Stomach smooth muscle (tissue), 2 donors: Measurements from ENCODE around the gene ACTR3C.
A peak's percentile ranks its signal among the peaks of the same experiment; 100 is the strongest.

Experiments
- H3K27ac ChIP-seq: one replicate; pipeline ENCODE4 v1.7.0; 2013; ENCODE audit warnings: mild to moderate bottlenecking, low read length, inconsistent platforms
- H3K27me3 ChIP-seq, 2 donors: one replicate each; pipeline ENCODE4 v1.7.0; 2013; ENCODE audit warnings: low read length in 2 of 2; ENCODE audit not compliant: insufficient read depth in 2 of 2, control insufficient read depth in 1 of 2
- H3K36me3 ChIP-seq, 2 donors: one replicate each; pipeline ENCODE4 v1.7.0; 2013; ENCODE audit warnings: low read length in 2 of 2; ENCODE audit not compliant: control insufficient read depth in 2 of 2, insufficient read depth in 2 of 2
- H3K4me1 ChIP-seq: one replicate; pipeline ENCODE4 v1.7.0; 2013; ENCODE audit warnings: low read length; ENCODE audit not compliant: control insufficient read depth, insufficient read depth
- H3K4me3 ChIP-seq, 2 donors: one replicate each; pipeline ENCODE4 v1.7.0; 2013; ENCODE audit warnings: low read length in 2 of 2
- H3K9ac ChIP-seq, 2 donors: one replicate each; pipeline ENCODE4 v1.7.0; 2013; ENCODE audit warnings: low read length in 2 of 2, mild to moderate bottlenecking in 1 of 2
- H3K9me3 ChIP-seq, 2 donors: one replicate each; pipeline ENCODE4 v1.7.0; 2013; ENCODE audit warnings: low read length in 2 of 2; ENCODE audit not compliant: control insufficient read depth in 2 of 2
- donor health status: healthy.
- donor health status: Pancreatic carcinoma.

The ACTR3C gene

GRCh38 chr7:150341263-150342120, 18.1 kb upstream of the ACTR3C start, which contains the start of gene RARRES2:
RARRES2 (minus strand) TSS chr7:150341629; CDS start chr7:150340609, 1,020 bp downstream.
- H3K4me1 ChIP-seq = peaks cover 48% of the 10 kb centered on the region
- peak within 1 kb of the TSS; percentile 58 for H3K27ac ChIP-seq
- peaks cover 5 to 8% of the 10 kb centered on the region in 2 donors for H3K36me3 ChIP-seq
- H3K9ac ChIP-seq = peak within 1 kb of the TSS; percentile 75 to 79
- peak within 1 kb of the TSS; percentile 82 to 87 for H3K4me3 ChIP-seq
- no peaks in the 10 kb centered on the region for H3K27me3 ChIP-seq
- H3K9me3 ChIP-seq = peaks cover 0 to 5% of the 10 kb centered on the region in 2 donors

GRCh38 chr7:150340875-150341262, 17.5 kb upstream of the ACTR3C start:
- Histone ChIP-seq H3K4me3 (peak overlapping the region; percentile 82 to 87), H3K27ac (peak overlapping the region; percentile 58), H3K9ac (peak overlapping the region; percentile 75 to 79), H3K4me1 (peaks cover 54% of the 10 kb centered on the region), H3K27me3 (no peaks in the 10 kb centered on the region), H3K36me3 (peaks cover 6 to 8% of the 10 kb centered on the region in 2 donors), H3K9me3 (peaks cover 0 to 5% of the 10 kb centered on the region in 2 donors)

- Histone ChIP-seq H3K27me3 (no peaks in the 10 kb centered on the region), H3K36me3 (peaks cover 6 to 8% of the 10 kb centered on the region in 2 donors), H3K9me3 (peaks cover 0 to 5% of the 10 kb centered on the region in 2 donors), H3K4me1 (peaks cover 60% of the 10 kb centered on the region), H3K27ac (peak overlapping the region; percentile 58), H3K4me3 (peak overlapping the region; percentile 82 to 87), H3K9ac (peak overlapping the region; percentile 47)
Measured at GRCh38 chr7:150340024-150340749, 16.8 kb upstream of the ACTR3C start.

- H3K27ac ChIP-seq = peak overlapping the region; percentile 58
Measured at GRCh38 chr7:150339409-150339809, 16.1 kb upstream of the ACTR3C start.

DNA sequence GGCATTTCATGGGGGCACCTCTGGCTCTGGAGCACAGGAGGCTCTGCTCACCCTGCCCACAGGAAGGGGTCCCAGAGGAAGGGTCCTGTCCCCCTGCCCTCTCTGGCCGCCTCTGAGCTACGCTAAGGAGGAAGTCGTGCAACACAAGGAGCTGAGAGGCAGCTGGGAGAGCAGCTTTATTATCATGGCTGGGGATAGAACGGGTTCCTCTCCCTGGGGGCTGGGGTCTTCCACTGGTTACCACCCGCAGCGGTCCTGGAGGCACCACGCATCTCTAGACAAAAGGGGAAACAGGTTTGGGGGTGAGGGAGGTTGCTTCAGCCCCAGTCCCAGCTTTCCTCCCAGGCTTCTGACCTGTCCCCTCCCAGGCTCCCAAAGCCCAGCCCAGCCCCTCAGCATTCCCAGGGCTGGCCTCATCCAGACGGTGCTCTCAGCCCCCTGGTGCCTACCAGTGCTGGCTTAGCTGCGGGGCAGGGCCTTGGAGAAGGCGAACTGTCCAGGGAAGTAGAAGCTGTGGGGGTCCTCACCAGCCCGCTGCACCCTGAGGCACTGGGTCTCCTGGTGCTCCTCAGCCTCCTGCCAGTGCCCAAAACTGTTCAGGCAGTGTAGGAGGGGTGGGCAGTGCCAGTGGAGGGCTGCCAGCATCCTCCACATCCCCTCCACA, 15.0 kb upstream of the ACTR3C start:
- H3K27ac ChIP-seq = no peak overlapping the region
- H3K27me3 ChIP-seq = no peaks in the 10 kb centered on the region
- H3K4me1 ChIP-seq = peaks cover 71% of the 10 kb centered on the region
- H3K4me3 ChIP-seq = peak overlapping the region in 1 of 2 donors; percentile 3
- no peak overlapping the region for H3K9ac ChIP-seq
- no peaks in the 10 kb centered on the region for H3K9me3 ChIP-seq
- H3K36me3 ChIP-seq = peaks cover 6 to 8% of the 10 kb centered on the region in 2 donors

More at GRCh38 chr7:150339409-150339809, 16.1 kb upstream of the ACTR3C start:
- Histone ChIP-seq H3K9ac (no peak overlapping the region), H3K4me3 (peak overlapping the region; percentile 82 to 87), H3K4me1 (peaks cover 67% of the 10 kb centered on the region), H3K9me3 (peaks cover 0 to 5% of the 10 kb centered on the region in 2 donors), H3K36me3 (peaks cover 6 to 8% of the 10 kb centered on the region in 2 donors), H3K27me3 (no peaks in the 10 kb centered on the region)

- peak overlapping the region in 1 of 2 donors; percentile 3 for H3K4me3 ChIP-seq
- H3K9ac ChIP-seq = no peak overlapping the region
- H3K36me3 ChIP-seq = peaks cover 6 to 8% of the 10 kb centered on the region in 2 donors
- H3K4me1 ChIP-seq = peaks cover 71% of the 10 kb centered on the region
- no peaks in the 10 kb centered on the region for H3K27me3 ChIP-seq
- no peak overlapping the region for H3K27ac ChIP-seq
- H3K9me3 ChIP-seq = no peaks in the 10 kb centered on the region
Measured at GRCh38 chr7:150337659-150338081, 14.3 kb upstream of the ACTR3C start.

DNA sequence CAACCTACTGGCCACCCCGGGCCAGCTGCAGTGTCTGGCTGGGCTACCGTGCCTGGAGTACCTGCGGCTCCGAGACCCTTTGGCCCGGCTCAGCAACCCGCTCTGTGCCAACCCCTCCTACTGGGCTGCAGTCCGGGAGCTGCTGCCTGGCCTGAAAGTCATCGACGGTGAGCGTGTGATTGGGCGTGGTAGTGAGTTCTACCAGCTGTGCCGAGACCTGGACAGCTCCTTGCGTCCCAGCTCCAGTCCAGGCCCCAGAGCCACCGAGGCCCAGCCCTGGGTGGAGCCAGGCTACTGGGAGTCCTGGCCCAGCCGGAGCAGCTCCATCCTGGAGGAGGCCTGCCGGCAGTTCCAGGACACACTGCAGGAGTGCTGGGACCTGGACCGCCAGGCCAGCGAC, 13.8 kb upstream of the ACTR3C start:
- Histone ChIP-seq H3K27ac (no peak overlapping the region), H3K4me3 (no peak overlapping the region), H3K9me3 (no peaks in the 10 kb centered on the region), H3K9ac (no peak overlapping the region), H3K36me3 (peaks cover 6 to 8% of the 10 kb centered on the region in 2 donors), H3K4me1 (peaks cover 68% of the 10 kb centered on the region), H3K27me3 (no peaks in the 10 kb centered on the region)

GRCh38 chr7:150336746-150337145, 13.4 kb upstream of the ACTR3C start:
- peaks cover 6 to 8% of the 10 kb centered on the region in 2 donors for H3K36me3 ChIP-seq
- no peak overlapping the region for H3K27ac ChIP-seq
- peaks cover 64% of the 10 kb centered on the region for H3K4me1 ChIP-seq
- no peaks in the 10 kb centered on the region for H3K9me3 ChIP-seq
- H3K4me3 ChIP-seq = no peak overlapping the region
- H3K27me3 ChIP-seq = no peaks in the 10 kb centered on the region
- no peak overlapping the region for H3K9ac ChIP-seq

DNA sequence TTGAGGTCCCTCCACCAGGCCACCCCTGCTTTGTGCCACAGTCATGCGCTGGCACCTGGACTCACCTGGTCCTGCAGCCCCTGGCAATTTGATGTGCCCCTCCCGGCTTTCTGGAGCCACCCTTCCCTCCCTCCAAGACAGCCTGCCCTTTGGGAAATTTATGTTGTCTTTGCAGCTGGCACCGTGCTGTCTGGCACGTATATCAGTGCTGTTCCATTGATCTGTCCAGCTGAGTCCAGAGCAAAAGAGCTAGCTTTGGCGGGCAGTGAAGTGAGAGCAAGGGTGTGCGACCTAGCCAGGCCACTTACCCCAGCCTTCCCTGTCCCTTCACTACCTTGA, 12.4 kb upstream of the ACTR3C start:
- Histone ChIP-seq H3K4me1 (peaks cover 60% of the 10 kb centered on the region), H3K36me3 (peaks cover 6 to 8% of the 10 kb centered on the region in 2 donors), H3K4me3 (peak overlapping the region in 1 of 2 donors; percentile 35), H3K9ac (no peak overlapping the region), H3K27ac (peak overlapping the region; percentile 81), H3K9me3 (no peaks in the 10 kb centered on the region), H3K27me3 (no peaks in the 10 kb centered on the region)

- Histone ChIP-seq H3K36me3 (peaks cover 6 to 8% of the 10 kb centered on the region in 2 donors), H3K9me3 (no peaks in the 10 kb centered on the region), H3K27me3 (no peaks in the 10 kb centered on the region), H3K27ac (peak overlapping the region; percentile 81), H3K4me1 (peaks cover 59% of the 10 kb centered on the region), H3K9ac (no peak overlapping the region), H3K4me3 (peak overlapping the region in 1 of 2 donors; percentile 35)
Measured at GRCh38 chr7:150335108-150335773, 11.9 kb upstream of the ACTR3C start.
